ENCODE data around the gene UBR1.

DNA sequence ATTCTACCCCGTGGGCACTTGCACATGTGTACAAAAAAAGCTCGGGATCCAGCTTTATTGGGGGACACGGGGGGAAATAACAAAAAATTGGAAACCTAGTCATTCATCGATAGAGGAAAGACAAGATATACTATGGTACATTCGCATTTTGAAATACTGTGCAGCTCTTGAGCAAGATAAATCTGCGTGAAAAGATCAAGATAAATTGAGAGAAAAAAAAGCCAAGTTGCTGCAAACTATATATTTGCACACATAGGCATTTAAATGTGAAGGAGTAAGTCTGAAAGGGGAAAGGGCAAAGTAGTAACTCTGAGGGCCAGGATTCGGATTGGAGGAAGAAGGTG lies 620 bp upstream of the UBR1 start:
- TF ChIP-seq CTCF (IDR thresholded peaks at IDR 0.05) (no peak), ZFX (IDR thresholded peaks at IDR 0.05; ENCODE audit: borderline replicate concordance) (no peak)

All from 22Rv1 (cell line).